Right lobe of liver (tissue), 6 donors: ENCODE data around the gene TMEM179. TPM values are rescaled to one million over a fixed set of nuclear protein-coding genes. Genes with fewer than 3 reads are reported as not detected.

Experiments used
- ATAC-seq, 4 donors: fragments of 200-7000 bp; cut with Tn5 transposase; one replicate each; pipeline ENCODE4 v1.9.1; 2020; ENCODE audit warnings: mild to moderate bottlenecking in 4 of 4, moderate library complexity in 4 of 4
- DNase-seq, 3 donors: peaks; one replicate each; pipeline ENCODE4 v3.0.0-alpha.2; 2020
- H3K27ac ChIP-seq, 3 donors: fragments of 200-600 bp; one replicate each; pipeline ENCODE4 v1.8.0; 2022
- H3K27me3 ChIP-seq, 2 donors: fragments of 200-600 bp; one replicate each; pipeline ENCODE4 v1.8.0; 2022
- H3K36me3 ChIP-seq, 4 donors: fragments of 200-600 bp; sonication (generic) in 1 of 4; one replicate each; pipeline versions ENCODE4 v1.5.1 to v1.8.0; 2017 to 2022; ENCODE audit warnings: control low read depth in 1 of 4
- H3K4me1 ChIP-seq, 4 donors: fragments of 200-600 bp; sonication (generic) in 1 of 4; one replicate each; pipeline versions ENCODE4 v1.5.1 to v1.8.0; 2017 to 2022; ENCODE audit warnings: control low read depth in 1 of 4
- H3K4me3 ChIP-seq, 3 donors: fragments of 200-600 bp; one replicate each; pipeline ENCODE4 v1.8.0; 2022
- H3K9me3 ChIP-seq, 4 donors: fragments of 200-600 bp; sonication (generic) in 1 of 4; one replicate each; pipeline versions ENCODE4 v1.5.1 to v1.8.0; 2017 to 2022; ENCODE audit warnings: control low read depth in 1 of 4
- POLR2A ChIP-seq: fragments of 450-650 bp; IDR thresholded peaks from one replicate; pipeline ENCODE4 v1.6.1; 2017; ENCODE audit warnings: antibody characterized with exemption, mild to moderate bottlenecking
- WGBS: methylation state at CpG from one replicate; pipeline ENCODE4 v1.1.6; 2018; ENCODE audit warnings: low coverage, low lambda C conversion rate; ENCODE audit not compliant: insufficient coverage; ENCODE audit errors: missing lambda C conversion rate; 5-methylcytosine and 5-hydroxymethylcytosine counted together
- intact Hi-C, 2 donors: fragments of 100-400 bp; cut with DNase I; formaldehyde crosslinking; loops; one replicate each; pipeline versions ENCODE4 v1.11.2 to v1.14.1; 2022
- total RNA-seq, 6 experiments: library from RNA; depleted of rRNA in 2 of 6; stranded (reverse); fragments of >200 nt in 2 of 6; fragmentation: NEBNext Ultra II Directional in 3 of 6; extraction: Animal tissue kit (Norgen Biotek cat#: 25700) in 3 of 6; gene quantifications; one replicate each; pipeline versions ENCODE4 v1.1.0 to v1.2.4, GENCODE V29; 2016 to 2023
- TF ChIP-seq, protein P1 (sequence below), 4 donors: fragments of 200-600 bp in 3 of 4; fragments of 450-650 bp in 1 of 4; IDR thresholded peaks; one replicate each; pipeline versions ENCODE4 v1.5.1 to v1.8.0; 2016 to 2022; ENCODE audit warnings: antibody characterized with exemption in 4 of 4, mild to moderate bottlenecking in 2 of 4
- donor health status: DM: no; HTN: yes; CAD: no.
- donor health status: DM: no; HTN: no; CAD: no.
- donor health status: DM: no; HTN: no; CAD: no.
- donor health status: DM: no; HTN: yes; CAD: no.
- donor health status: DM: no; HTN: yes; CAD: no.

The TMEM179 gene
- total RNA-seq, 6 experiments from 2014 or later = 0.17 to 0.18 TPM; not detected in 4

DNA sequence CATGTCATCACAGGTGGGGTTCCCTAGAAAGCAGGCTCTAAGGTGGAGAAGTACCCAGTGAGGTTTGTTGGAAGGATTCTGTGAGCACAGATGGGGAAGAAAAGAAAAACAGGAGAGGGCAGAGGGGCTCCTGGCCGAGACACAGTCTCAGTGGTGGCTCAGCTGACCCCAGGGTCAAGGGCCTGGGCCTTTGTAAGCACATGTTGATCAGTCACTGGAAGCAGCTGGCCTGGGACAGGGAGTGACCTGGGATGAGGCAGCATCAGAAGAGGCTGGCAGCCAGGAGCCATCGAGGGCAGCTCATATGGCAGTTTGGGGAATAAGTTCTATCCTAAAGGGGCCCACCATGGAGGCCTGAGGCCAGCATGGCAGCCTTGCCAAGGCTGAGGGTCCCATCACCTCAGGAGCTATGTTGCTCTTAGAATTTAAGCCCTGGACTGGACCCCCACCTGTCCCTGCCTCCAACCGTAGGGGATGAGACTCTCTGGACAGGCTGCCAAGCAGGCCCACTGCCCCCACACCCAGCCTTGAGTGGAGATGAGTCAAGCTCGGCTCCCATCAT lies 6.3 kb upstream of the TMEM179 start:
- Histone ChIP-seq H3K27ac (no peak overlapping the region), H3K9me3 (no peaks in the 10 kb centered on the region), H3K4me1 (no peaks in the 10 kb centered on the region), H3K4me3 (no peak overlapping the region), H3K27me3 (no peaks in the 10 kb centered on the region), H3K36me3 (no peaks in the 10 kb centered on the region)
- no peak for TF ChIP-seq POLR2A
- TF ChIP-seq, protein P1, sequence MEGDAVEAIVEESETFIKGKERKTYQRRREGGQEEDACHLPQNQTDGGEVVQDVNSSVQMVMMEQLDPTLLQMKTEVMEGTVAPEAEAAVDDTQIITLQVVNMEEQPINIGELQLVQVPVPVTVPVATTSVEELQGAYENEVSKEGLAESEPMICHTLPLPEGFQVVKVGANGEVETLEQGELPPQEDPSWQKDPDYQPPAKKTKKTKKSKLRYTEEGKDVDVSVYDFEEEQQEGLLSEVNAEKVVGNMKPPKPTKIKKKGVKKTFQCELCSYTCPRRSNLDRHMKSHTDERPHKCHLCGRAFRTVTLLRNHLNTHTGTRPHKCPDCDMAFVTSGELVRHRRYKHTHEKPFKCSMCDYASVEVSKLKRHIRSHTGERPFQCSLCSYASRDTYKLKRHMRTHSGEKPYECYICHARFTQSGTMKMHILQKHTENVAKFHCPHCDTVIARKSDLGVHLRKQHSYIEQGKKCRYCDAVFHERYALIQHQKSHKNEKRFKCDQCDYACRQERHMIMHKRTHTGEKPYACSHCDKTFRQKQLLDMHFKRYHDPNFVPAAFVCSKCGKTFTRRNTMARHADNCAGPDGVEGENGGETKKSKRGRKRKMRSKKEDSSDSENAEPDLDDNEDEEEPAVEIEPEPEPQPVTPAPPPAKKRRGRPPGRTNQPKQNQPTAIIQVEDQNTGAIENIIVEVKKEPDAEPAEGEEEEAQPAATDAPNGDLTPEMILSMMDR (IDR thresholded peaks at IDR 0.05) = no peak
- intact Hi-C loops = no loop called here
- ATAC-seq (peak in 1 of 4 donors; percentile 32), DNase-seq (no peak)
- WGBS = 22% methylated on average over 2 of the region's 4 CpGs

DNA sequence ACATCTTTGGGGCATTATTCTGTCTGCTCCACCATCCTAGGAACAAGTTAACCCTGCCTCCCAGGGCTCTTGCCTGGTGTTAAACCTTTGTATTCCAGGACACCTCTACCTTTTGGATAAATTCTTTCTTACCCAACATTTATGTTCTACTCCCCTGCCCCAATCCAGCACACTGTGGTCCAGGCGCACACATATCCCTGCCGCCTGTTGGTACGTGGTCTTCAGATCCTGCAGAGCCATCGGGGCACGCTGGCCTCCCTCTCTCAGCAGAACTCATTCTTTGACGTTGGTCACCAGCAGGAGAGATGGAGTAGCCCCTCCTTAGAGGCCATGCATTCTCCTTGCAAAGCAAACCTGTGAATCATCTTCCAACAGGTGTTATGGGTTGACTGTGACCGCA lies 5.1 kb upstream of the TMEM179 start:
- no peak overlapping the region for H3K27ac ChIP-seq
- H3K36me3 ChIP-seq = no peaks in the 10 kb centered on the region
- intact Hi-C loops = no loop called here
- ATAC-seq = no peak
- DNase-seq = no peak
- 56% methylated on average over 7 of the region's 7 CpGs for WGBS
- H3K27me3 ChIP-seq = no peaks in the 10 kb centered on the region
- H3K4me3 ChIP-seq = no peak overlapping the region
- H3K9me3 ChIP-seq = no peaks in the 10 kb centered on the region
- TF ChIP-seq POLR2A = no peak
- TF ChIP-seq, protein P1 (IDR thresholded peaks at IDR 0.05) = no peak
- no peaks in the 10 kb centered on the region for H3K4me1 ChIP-seq

DNA sequence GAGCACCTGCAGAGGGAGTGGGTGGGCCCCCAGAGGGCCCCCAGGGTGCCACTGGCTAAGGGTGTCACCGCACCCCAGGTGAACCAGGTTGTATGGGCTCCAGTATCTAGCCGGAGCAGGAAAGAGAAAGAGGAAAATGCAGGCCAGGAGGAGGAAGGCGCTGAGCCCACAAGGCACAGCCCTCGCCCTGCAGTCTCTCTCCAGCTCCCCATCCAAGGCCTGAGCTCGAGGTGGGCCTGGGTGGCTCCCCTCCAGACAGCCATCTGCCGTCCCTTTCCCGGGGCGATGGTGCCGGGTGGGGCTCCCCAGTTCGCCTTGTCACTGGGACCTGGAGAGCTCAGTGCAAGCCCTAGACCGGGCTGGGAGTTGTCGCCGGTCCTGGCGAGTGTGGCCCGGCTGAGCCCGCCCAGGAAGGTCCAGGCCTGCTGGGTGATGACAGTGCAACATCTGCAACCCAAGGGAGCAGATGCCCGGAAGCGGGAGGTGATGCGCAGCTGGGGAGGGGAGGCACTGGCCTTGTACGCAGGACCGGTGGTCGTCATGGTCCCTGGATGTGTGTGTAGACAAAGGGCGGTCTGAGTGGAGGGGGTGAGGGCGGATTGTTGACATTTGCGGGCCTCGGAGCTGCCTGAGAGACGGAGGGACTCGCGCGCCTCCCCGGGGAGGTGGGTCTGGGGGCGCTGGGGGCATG lies 716 bp downstream of the TMEM179 start:
- H3K4me1 ChIP-seq = no peaks in the 10 kb centered on the region
- H3K4me3 ChIP-seq = no peak overlapping the region
- peaks cover 0 to 8% of the 10 kb centered on the region in 2 donors for H3K27me3 ChIP-seq
- 33% methylated on average over 14 of the region's 32 CpGs for WGBS
- no peak for ATAC-seq
- intact Hi-C loops = no loop called here
- DNase-seq = peak in 1 of 3 donors; percentile 38
- no peak for TF ChIP-seq POLR2A
- TF ChIP-seq, protein P1 (IDR thresholded peaks at IDR 0.05) = no peak
- no peak overlapping the region for H3K27ac ChIP-seq
- no peaks in the 10 kb centered on the region for H3K36me3 ChIP-seq
- no peaks in the 10 kb centered on the region for H3K9me3 ChIP-seq

DNA sequence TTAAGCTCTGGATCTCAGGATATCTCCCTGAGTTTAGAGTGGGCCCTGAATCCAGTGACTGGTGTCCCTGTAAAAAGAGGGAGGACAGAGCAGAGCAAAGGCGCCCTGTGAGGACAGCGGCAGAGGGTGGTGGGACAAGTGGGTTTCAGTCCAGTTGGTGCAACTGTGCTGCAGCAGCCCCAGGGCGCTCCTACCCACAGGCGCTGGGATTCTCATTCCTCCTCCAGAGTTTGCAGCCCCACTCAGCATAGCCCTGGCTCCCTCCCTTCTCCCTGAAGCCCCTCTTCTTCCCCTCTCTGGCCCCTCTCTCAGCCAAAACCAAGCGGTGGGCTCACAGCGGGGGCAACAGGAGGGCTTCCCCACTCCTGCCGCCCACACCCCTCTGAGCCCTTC lies 1.6 kb downstream of the TMEM179 start:
- Histone ChIP-seq H3K4me3 (no peak overlapping the region), H3K4me1 (no peaks in the 10 kb centered on the region), H3K9me3 (no peaks in the 10 kb centered on the region), H3K36me3 (no peaks in the 10 kb centered on the region), H3K27me3 (peaks cover 0 to 8% of the 10 kb centered on the region in 2 donors), H3K27ac (no peak overlapping the region)
- DNase-seq = no peak
- TF ChIP-seq, protein P1 (IDR thresholded peaks at IDR 0.05) = no peak
- no peak for TF ChIP-seq POLR2A
- no peak for ATAC-seq
- WGBS = 36% methylated on average over 3 of the region's 7 CpGs
- intact Hi-C loops = no loop called here
